Ectodermal cell (in vitro differentiated cells): ENCODE results near the gene C20orf204.

Experiments used
- H3K27ac ChIP-seq: 2 replicates; pipeline ENCODE4 v1.7.0; 2013; ENCODE audit warnings: mild to moderate bottlenecking, low read depth, low read length; ENCODE audit not compliant: insufficient read depth, poor library complexity, severe bottlenecking
- H3K27me3 ChIP-seq: 2 replicates; pipeline ENCODE4 v1.7.0; 2013; ENCODE audit warnings: mild to moderate bottlenecking, low read length; ENCODE audit not compliant: insufficient read depth, control insufficient read depth, poor library complexity, severe bottlenecking
- H3K36me3 ChIP-seq: one replicate; pipeline ENCODE4 v1.7.0; 2013; ENCODE audit warnings: low read length; ENCODE audit not compliant: control insufficient read depth, insufficient read depth
- H3K4me1 ChIP-seq: one replicate; pipeline ENCODE4 v1.7.0; 2013; ENCODE audit warnings: low read length; ENCODE audit not compliant: control insufficient read depth, insufficient read depth
- H3K4me3 ChIP-seq: 2 replicates; pipeline ENCODE4 v1.7.0; 2013; ENCODE audit warnings: low read depth, low read length, control low read depth; ENCODE audit not compliant: insufficient read depth
- H3K9me3 ChIP-seq: 2 replicates; pipeline ENCODE4 v1.7.0; 2013; ENCODE audit warnings: mild to moderate bottlenecking, low read length, moderate library complexity; ENCODE audit not compliant: control insufficient read depth
- WGBS, 2 experiments: methylation state at CpG; one replicate each; pipeline ENCODE4 v1.1.7; 2013; ENCODE audit warnings: missing lambda C conversion rate in 2 of 2; 5-methylcytosine and 5-hydroxymethylcytosine counted together

C20orf204 gene

GRCh38 chr20:64043768-64044167 is 7.8 kb downstream of the C20orf204 start:
- no peak overlapping the region for H3K27ac ChIP-seq
- H3K4me1 ChIP-seq, result peaks cover 16% of the 10 kb centered on the region
- H3K27me3 ChIP-seq, result peaks cover 98% of the 10 kb centered on the region
- no peak overlapping the region for H3K4me3 ChIP-seq
- H3K36me3 ChIP-seq, result no peaks in the 10 kb centered on the region
- WGBS, 2 experiments, result 95 to 97% methylated on average over 9 of the region's 9 CpGs
- H3K9me3 ChIP-seq, result no peaks in the 10 kb centered on the region

GRCh38 chr20:64044484-64045247 is 8.7 kb downstream of the C20orf204 start:
- Histone ChIP-seq H3K27ac (no peak overlapping the region), H3K4me1 (peaks cover 16% of the 10 kb centered on the region), H3K36me3 (no peaks in the 10 kb centered on the region), H3K4me3 (no peak overlapping the region), H3K9me3 (no peaks in the 10 kb centered on the region), H3K27me3 (peaks cover 98% of the 10 kb centered on the region)
- WGBS, 2 experiments, result 81 to 84% methylated on average over 14 of the region's 14 CpGs

- H3K27me3 ChIP-seq, result peaks cover 98% of the 10 kb centered on the region
- H3K4me1 ChIP-seq, result peaks cover 20% of the 10 kb centered on the region
- no peak overlapping the region for H3K4me3 ChIP-seq
- H3K36me3 ChIP-seq, result no peaks in the 10 kb centered on the region
- H3K27ac ChIP-seq, result no peak overlapping the region
- no peaks in the 10 kb centered on the region for H3K9me3 ChIP-seq
- WGBS, 2 experiments, result 73 to 75% methylated on average over 11 of the region's 11 CpGs
Observed at GRCh38 chr20:64045346-64046011, 9.5 kb downstream of the C20orf204 start.

GRCh38 chr20:64047046-64047389 is 11.0 kb downstream of the C20orf204 start:
- Histone ChIP-seq H3K4me1 (peaks cover 20% of the 10 kb centered on the region), H3K9me3 (no peaks in the 10 kb centered on the region), H3K27ac (no peak overlapping the region), H3K36me3 (no peaks in the 10 kb centered on the region), H3K27me3 (peaks cover 96% of the 10 kb centered on the region), H3K4me3 (no peak overlapping the region)
- 88 to 90% methylated on average over 8 of the region's 8 CpGs for WGBS, 2 experiments

- WGBS, 2 experiments, result 6 to 7% methylated on average over 49 of the region's 49 CpGs
- H3K4me1 ChIP-seq, result peaks cover 16% of the 10 kb centered on the region
- peaks cover 95% of the 10 kb centered on the region for H3K27me3 ChIP-seq
- peak overlapping the region; percentile 12 for H3K4me3 ChIP-seq
- no peaks in the 10 kb centered on the region for H3K9me3 ChIP-seq
- H3K36me3 ChIP-seq, result no peaks in the 10 kb centered on the region
- H3K27ac ChIP-seq, result no peak overlapping the region
Observed at GRCh38 chr20:64047968-64048401, 12.0 kb downstream of the C20orf204 start.

GRCh38 chr20:64048402-64049044 is 12.5 kb downstream of the C20orf204 start:
- Histone ChIP-seq H3K27ac (no peak overlapping the region), H3K4me3 (peak overlapping the region; percentile 12), H3K4me1 (peaks cover 16% of the 10 kb centered on the region), H3K27me3 (peaks cover 89% of the 10 kb centered on the region), H3K9me3 (no peaks in the 10 kb centered on the region), H3K36me3 (no peaks in the 10 kb centered on the region)
- WGBS, 2 experiments, result 4 to 5% methylated on average over 99 to 101 of the region's 101 CpGs

GRCh38 chr20:64049060-64049877 is 13.3 kb downstream of the C20orf204 start, which contains the start of gene SOX18:
Gene SOX18 (minus strand): TSS chr20:64049639. CDS start chr20:64049516, 123 bp downstream.
- Histone ChIP-seq H3K4me3 (peak within 1 kb of the TSS; percentile 12), H3K9me3 (no peaks in the 10 kb centered on the region), H3K27ac (no peak within 1 kb of the TSS), H3K4me1 (peaks cover 24% of the 10 kb centered on the region), H3K27me3 (peaks cover 82% of the 10 kb centered on the region), H3K36me3 (no peaks in the 10 kb centered on the region)
- WGBS, 2 experiments, result 1% methylated on average over 103 to 104 of the region's 111 CpGs

- H3K27me3 ChIP-seq, result peaks cover 76% of the 10 kb centered on the region
- H3K27ac ChIP-seq, result no peak overlapping the region
- no peak overlapping the region for H3K4me3 ChIP-seq
- WGBS, 2 experiments, result 37 to 43% methylated on average over 16 of the region's 16 CpGs
- no peaks in the 10 kb centered on the region for H3K9me3 ChIP-seq
- H3K36me3 ChIP-seq, result no peaks in the 10 kb centered on the region
- peaks cover 25% of the 10 kb centered on the region for H3K4me1 ChIP-seq
Observed at GRCh38 chr20:64049878-64050260, 13.9 kb downstream of the C20orf204 start.

- 87% methylated on average over 23 of the region's 23 CpGs for WGBS, 2 experiments
- Histone ChIP-seq H3K4me3 (no peak overlapping the region), H3K36me3 (no peaks in the 10 kb centered on the region), H3K27me3 (peaks cover 70% of the 10 kb centered on the region), H3K4me1 (peaks cover 19% of the 10 kb centered on the region), H3K27ac (no peak overlapping the region), H3K9me3 (no peaks in the 10 kb centered on the region)
Observed at GRCh38 chr20:64050261-64051032, 14.5 kb downstream of the C20orf204 start.
